ENCODE results near the gene TAGAP. TPM values are rescaled to one million over a fixed set of nuclear protein-coding genes. Genes with fewer than 3 reads are reported as not detected.

The TAGAP gene
- total and polyA plus RNA-seq, 12 donors = 1.00 to 7.3 (median 3.1) TPM

GRCh38 chr6:159037756-159038290, 7.0 kb downstream of the TAGAP start:
- TF ChIP-seq CTCF (IDR thresholded peaks at IDR 0.05) (no peak), POLR2A (IDR thresholded peaks at IDR 0.05) (no peak)
- Histone ChIP-seq H3K36me3 (replicated peaks in 1 of 2) (no peaks in the 10 kb centered on the region), H3K27ac (no peak overlapping the region), H3K4me3 (no peak overlapping the region), H3K4me1 (replicated peaks in 1 of 2) (peaks cover 0 to 3% of the 10 kb centered on the region in 2 donors), H3K9me3 (replicated peaks in 1 of 3) (no peaks in the 10 kb centered on the region), H3K27me3 (no peaks in the 10 kb centered on the region)
- DNase-seq = no peak
- WGBS, 4 donors = 65 to 74% (median 71%) methylated on average over 5 of the region's 5 CpGs
- intact Hi-C loops (cut with DNase I) = no loop called here

DNA sequence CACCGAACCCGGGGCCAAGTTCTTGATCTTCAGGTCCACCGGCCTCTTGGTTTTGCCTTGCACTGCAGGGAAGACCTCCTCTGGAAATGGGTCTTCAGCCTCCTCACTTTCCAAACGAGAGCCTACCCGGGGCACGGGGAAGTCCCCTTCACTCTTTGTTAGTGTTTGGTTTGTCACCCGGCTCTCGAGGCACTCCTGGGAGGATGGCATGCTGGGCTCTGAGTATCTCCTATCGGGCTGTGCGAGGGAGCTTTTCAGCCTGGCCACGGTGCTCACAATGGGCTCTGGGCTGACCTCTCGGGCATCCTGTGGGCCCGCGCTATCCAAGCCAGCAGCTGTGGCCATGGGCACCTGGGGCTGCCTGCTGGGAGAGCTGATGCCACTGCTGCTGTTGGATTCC, 8.1 kb downstream of the TAGAP start:
- Histone ChIP-seq H3K36me3 (replicated peaks in 1 of 2) (no peaks in the 10 kb centered on the region), H3K4me1 (replicated peaks in 1 of 2) (no peaks in the 10 kb centered on the region), H3K9me3 (replicated peaks in 1 of 3) (no peaks in the 10 kb centered on the region), H3K27me3 (no peaks in the 10 kb centered on the region), H3K27ac (no peak overlapping the region), H3K4me3 (no peak overlapping the region)
- DNase-seq = no peak
- intact Hi-C loops (cut with DNase I) = no loop called here
- no peak for TF ChIP-seq POLR2A (IDR thresholded peaks at IDR 0.05)
- no peak for TF ChIP-seq CTCF (IDR thresholded peaks at IDR 0.05)
- 82 to 93% (median 87%) methylated on average over 8 to 14 of the region's 14 CpGs for WGBS, 4 donors

GRCh38 chr6:159035891-159036290, 8.9 kb downstream of the TAGAP start:
- no peak for DNase-seq
- no peak overlapping the region for H3K4me3 ChIP-seq
- 92 to 94% (median 93%) methylated on average over 11 to 17 of the region's 17 CpGs for WGBS, 4 donors
- no peaks in the 10 kb centered on the region for H3K4me1 ChIP-seq (replicated peaks in 1 of 2)
- H3K9me3 ChIP-seq (replicated peaks in 1 of 3) = no peaks in the 10 kb centered on the region
- intact Hi-C loops (cut with DNase I) = no loop called here
- H3K27me3 ChIP-seq = no peaks in the 10 kb centered on the region
- H3K27ac ChIP-seq = no peak overlapping the region
- H3K36me3 ChIP-seq (replicated peaks in 1 of 2) = no peaks in the 10 kb centered on the region
- TF ChIP-seq CTCF (IDR thresholded peaks at IDR 0.05) (no peak), POLR2A (IDR thresholded peaks at IDR 0.05) (no peak)

- intact Hi-C loops (cut with DNase I) = no loop called here
- Histone ChIP-seq H3K27me3 (no peaks in the 10 kb centered on the region), H3K27ac (no peak overlapping the region), H3K9me3 (replicated peaks in 1 of 3) (no peaks in the 10 kb centered on the region), H3K4me1 (replicated peaks in 1 of 2) (no peaks in the 10 kb centered on the region), H3K36me3 (replicated peaks in 1 of 2) (no peaks in the 10 kb centered on the region), H3K4me3 (no peak overlapping the region)
- WGBS, 4 donors = 76 to 82% (median 81%) methylated on average over 11 of the region's 11 CpGs
- no peak for DNase-seq
- TF ChIP-seq CTCF (IDR thresholded peaks at IDR 0.05) = no peak
- no peak for TF ChIP-seq POLR2A (IDR thresholded peaks at IDR 0.05)
Measured at GRCh38 chr6:159033160-159034049, 11.4 kb downstream of the TAGAP start.

All from adrenal gland (tissue), 12 donors.